SU-DHL-6 (cell line): ENCODE results near the gene HELZ2.

Source experiments
- H2AFZ ChIP-seq: fragments of 200-600 bp; sonication (generic); 2 replicates; pipeline ENCODE4 v1.6.1; 2014; ENCODE audit warnings: low read depth, mild to moderate bottlenecking, moderate library complexity, mixed read lengths, antibody characterized with exemption, low read length; ENCODE audit not compliant: severe bottlenecking
- H3F3A ChIP-seq: fragments of 200-600 bp; shearing (Covaris generic); 2 replicates; pipeline ENCODE4 v1.6.0; 2016; ENCODE audit warnings: antibody characterized with exemption, mild to moderate bottlenecking; ENCODE audit not compliant: insufficient read depth
- H3K27ac ChIP-seq: fragments of 200-600 bp; sonication (generic); 2 replicates; pipeline ENCODE4 v1.5.1; 2016; ENCODE audit warnings: low read depth, mild to moderate bottlenecking, low read length, moderate library complexity, mixed read lengths
- H3K27me3 ChIP-seq: fragments of 200-600 bp; sonication (generic), shearing (Covaris generic); 2 replicates; pipeline ENCODE4 v1.6.0; 2014; ENCODE audit warnings: mild to moderate bottlenecking, low read length
- H3K36me3 ChIP-seq: fragments of 200-600 bp; sonication (generic); 2 replicates; pipeline ENCODE4 v1.6.1; 2014; ENCODE audit warnings: mild to moderate bottlenecking, low read length, mixed read lengths
- H3K4me2 ChIP-seq: fragments of 300-600, 200-600 bp; shearing (Covaris generic), sonication (generic); 2 replicates; pipeline ENCODE4 v1.6.0; 2014; ENCODE audit warnings: low read length, low read depth, mild to moderate bottlenecking; ENCODE audit not compliant: poor library complexity, severe bottlenecking
- H3K4me3 ChIP-seq: fragments of 200-600 bp; sonication (generic); 2 replicates; pipeline ENCODE4 v1.5.1; 2014; ENCODE audit warnings: antibody characterized with exemption, low read length, mild to moderate bottlenecking, mixed read lengths; ENCODE audit not compliant: insufficient read depth, poor library complexity, severe bottlenecking
- H3K79me2 ChIP-seq: fragments of 200-600 bp; sonication (generic); 2 replicates; pipeline ENCODE4 v1.6.1; 2014; ENCODE audit warnings: mild to moderate bottlenecking, low read length, moderate library complexity; ENCODE audit not compliant: insufficient read depth
- H3K9ac ChIP-seq: fragments of 200-600 bp; sonication (generic); 2 replicates; pipeline ENCODE4 v1.7.0; 2014; ENCODE audit warnings: mild to moderate bottlenecking, low read length
- H3K9me2 ChIP-seq: fragments of 200-600 bp; sonication (generic); replicated peaks from 2 replicates; pipeline ENCODE4 v1.6.1; 2014; ENCODE audit warnings: low read length; ENCODE audit not compliant: insufficient read depth
- H3K9me3 ChIP-seq: fragments of 200-600 bp; sonication (generic); 2 replicates; pipeline ENCODE4 v1.6.1; 2014; ENCODE audit warnings: low read length, mixed read lengths; ENCODE audit not compliant: insufficient read depth
- H4K20me1 ChIP-seq: fragments of 200-600 bp; sonication (generic); 2 replicates; pipeline ENCODE4 v1.6.1; 2014; ENCODE audit warnings: low read depth, mild to moderate bottlenecking, antibody characterized with exemption, low read length, moderate library complexity, mixed read lengths
- CTCF ChIP-seq: fragments of 200-600 bp; sonication (generic); IDR thresholded peaks from one replicate; pipeline ENCODE4 v1.5.1; 2017; ENCODE audit warnings: antibody characterized with exemption, mild to moderate bottlenecking, low read length, moderate library complexity; ENCODE audit not compliant: insufficient read depth, poor library complexity, severe bottlenecking
- EZH2phosphoT487 ChIP-seq: fragments of 200-600 bp; sonication (generic), shearing (Covaris generic); conservative IDR thresholded peaks from 2 replicates; pipeline ENCODE4 v1.6.1; 2018; ENCODE audit warnings: mild to moderate bottlenecking, antibody characterized with exemption, low read length, moderate library complexity, mixed read lengths

Gene HELZ2

DNA sequence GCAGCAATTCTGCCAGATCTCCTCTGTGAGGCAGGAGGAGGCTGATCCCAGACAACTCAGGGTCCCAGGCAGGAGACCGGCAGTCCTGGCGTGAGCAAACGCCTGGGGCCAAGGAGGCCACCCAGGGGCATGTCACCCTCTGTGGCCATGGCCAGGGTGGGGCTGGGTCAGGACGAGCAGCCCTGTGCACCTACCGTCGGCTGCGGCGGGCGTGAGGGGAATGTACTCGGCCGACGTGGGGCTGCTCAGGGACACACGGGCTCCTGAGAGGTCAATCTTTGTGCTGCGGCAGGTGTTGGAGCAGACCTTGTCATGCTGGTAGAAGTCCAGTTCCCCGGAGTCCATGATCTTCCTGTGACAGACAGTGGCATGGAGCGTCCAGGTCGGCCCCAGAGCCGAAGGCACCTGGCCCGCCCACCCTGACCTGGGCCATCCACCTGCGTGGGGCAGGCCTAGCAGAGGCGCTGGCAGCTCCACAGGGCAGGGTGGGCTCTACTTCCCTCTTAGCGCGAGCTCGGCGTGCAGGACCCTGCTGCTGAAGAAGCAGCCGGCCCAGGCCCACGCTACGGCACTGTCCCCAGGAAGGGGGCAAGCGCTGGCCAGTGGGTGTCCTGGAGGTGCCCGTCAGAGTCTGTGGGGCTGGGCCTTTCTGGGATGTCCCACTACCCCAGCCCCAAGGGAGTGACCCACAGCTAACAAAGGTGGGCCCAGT, 21.5 kb upstream of the HELZ2 start:
- Histone ChIP-seq H3K79me2 (no peaks in the 10 kb centered on the region), H4K20me1 (no peaks in the 10 kb centered on the region), H3F3A (no peaks in the 10 kb centered on the region), H2AFZ (no peak overlapping the region), H3K9ac (no peak overlapping the region), H3K27me3 (no peaks in the 10 kb centered on the region), H3K4me2 (no peak overlapping the region), H3K27ac (no peak overlapping the region), H3K9me3 (no peaks in the 10 kb centered on the region), H3K9me2 (no peaks in the 10 kb centered on the region), H3K36me3 (no peaks in the 10 kb centered on the region), H3K4me3 (no peak overlapping the region)
- no peak for TF ChIP-seq CTCF

GRCh38 chr20:63594043-63594561, 20.1 kb upstream of the HELZ2 start:
- H3K36me3 ChIP-seq: no peaks in the 10 kb centered on the region
- no peak overlapping the region for H3K9ac ChIP-seq
- H3K27ac ChIP-seq: no peak overlapping the region
- no peak overlapping the region for H3K4me3 ChIP-seq
- H3K27me3 ChIP-seq: no peaks in the 10 kb centered on the region
- H3K79me2 ChIP-seq: no peaks in the 10 kb centered on the region
- no peak overlapping the region for H2AFZ ChIP-seq
- H3K4me2 ChIP-seq: no peak overlapping the region
- H3K9me2 ChIP-seq: no peaks in the 10 kb centered on the region
- H4K20me1 ChIP-seq: no peaks in the 10 kb centered on the region
- no peaks in the 10 kb centered on the region for H3K9me3 ChIP-seq
- TF ChIP-seq CTCF (no peak), EZH2phosphoT487 (no peak)
- no peaks in the 10 kb centered on the region for H3F3A ChIP-seq

DNA sequence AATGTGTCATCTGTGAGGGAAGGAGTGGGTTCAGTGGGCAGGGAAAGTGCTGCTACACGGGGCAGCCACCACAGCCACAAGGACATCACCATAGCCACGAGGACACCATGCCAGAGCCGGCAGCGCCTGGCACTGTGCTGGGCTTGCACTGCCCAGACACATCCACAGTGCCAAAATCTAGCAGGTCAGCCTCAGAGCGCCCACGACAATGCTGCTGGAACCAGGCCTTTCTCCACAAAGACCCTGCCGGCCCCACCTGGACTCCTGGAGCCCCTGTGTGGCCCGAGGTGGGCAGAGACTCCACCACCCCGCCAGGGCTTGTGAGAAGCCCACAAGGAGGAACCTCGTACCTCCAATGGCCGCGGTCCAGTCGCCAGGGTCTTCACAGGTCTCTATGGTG, 18.6 kb upstream of the HELZ2 start:
- H3K27me3 ChIP-seq: no peaks in the 10 kb centered on the region
- no peaks in the 10 kb centered on the region for H3F3A ChIP-seq
- H2AFZ ChIP-seq: no peak overlapping the region
- H3K4me2 ChIP-seq: no peak overlapping the region
- H3K9me3 ChIP-seq: no peaks in the 10 kb centered on the region
- H3K4me3 ChIP-seq: no peak overlapping the region
- no peaks in the 10 kb centered on the region for H3K79me2 ChIP-seq
- no peak overlapping the region for H3K27ac ChIP-seq
- no peaks in the 10 kb centered on the region for H3K36me3 ChIP-seq
- H3K9ac ChIP-seq: no peak overlapping the region
- no peaks in the 10 kb centered on the region for H3K9me2 ChIP-seq
- no peaks in the 10 kb centered on the region for H4K20me1 ChIP-seq
- no peak for TF ChIP-seq EZH2phosphoT487
- no peak for TF ChIP-seq CTCF
